GM21390 (cell line): ENCODE data around the gene RAB6C.
"Not testable (repeated sequence)": the region's sequence is repeated elsewhere in the genome, so short reads cannot be mapped to it uniquely, and the experiment has no call there.

Experiments
- ATAC-seq: cut with Tn5 transposase; IDR thresholded peaks from one replicate; pipeline ENCODE4 v1.9.1; 2021; ENCODE audit not compliant: unreplicated experiment

Gene RAB6C

GRCh38 chr2:129979629-129980155 lies at the start of gene RAB6C:
TSS of gene RAB6C (plus strand) at chr2:129979666. CDS start at chr2:129980116, 450 bp downstream.
- not testable (repeated sequence) for ATAC-seq

DNA sequence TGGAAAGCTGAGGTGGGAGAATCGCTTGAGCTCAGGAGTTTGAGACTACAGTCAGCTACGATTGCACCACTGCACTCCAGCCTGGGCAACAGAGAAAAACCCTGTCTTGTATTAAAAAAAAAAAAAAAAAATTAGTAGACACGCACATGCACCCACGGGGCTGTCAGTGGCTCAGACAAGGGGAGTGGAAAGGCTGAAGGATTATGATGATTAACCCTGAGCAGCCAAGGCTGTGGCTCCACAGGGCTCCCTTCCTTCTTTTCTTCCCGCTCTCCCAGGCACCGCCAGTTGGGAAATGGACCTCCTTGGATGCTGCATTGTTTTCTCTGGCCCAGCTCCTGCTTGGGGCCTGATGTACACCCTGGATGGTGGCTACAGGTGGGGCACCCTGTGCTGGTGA lies 49.0 kb upstream of the RAB6C start:
- no peak for ATAC-seq

DNA sequence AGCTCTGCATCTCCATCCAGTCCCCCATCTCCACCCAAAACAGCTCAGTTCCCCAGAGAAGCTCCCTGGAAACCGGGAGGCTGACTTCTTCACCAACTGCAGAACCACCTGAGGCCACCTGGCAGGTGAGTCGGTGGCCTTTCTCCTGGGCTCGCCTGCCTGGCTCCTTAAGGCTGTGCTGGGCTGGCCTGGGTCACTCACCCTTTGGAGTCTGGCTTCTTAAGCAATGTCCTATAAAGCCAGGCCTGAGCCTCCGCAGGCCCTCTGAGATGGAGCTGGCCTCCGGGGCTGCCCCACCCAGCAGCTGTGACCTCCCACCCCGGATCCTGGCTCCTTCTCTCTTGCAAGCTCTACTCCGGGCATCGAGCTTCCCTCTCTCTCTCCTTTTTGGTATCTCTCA lies 46.1 kb upstream of the RAB6C start:
- ATAC-seq, result not testable (repeated sequence)

DNA sequence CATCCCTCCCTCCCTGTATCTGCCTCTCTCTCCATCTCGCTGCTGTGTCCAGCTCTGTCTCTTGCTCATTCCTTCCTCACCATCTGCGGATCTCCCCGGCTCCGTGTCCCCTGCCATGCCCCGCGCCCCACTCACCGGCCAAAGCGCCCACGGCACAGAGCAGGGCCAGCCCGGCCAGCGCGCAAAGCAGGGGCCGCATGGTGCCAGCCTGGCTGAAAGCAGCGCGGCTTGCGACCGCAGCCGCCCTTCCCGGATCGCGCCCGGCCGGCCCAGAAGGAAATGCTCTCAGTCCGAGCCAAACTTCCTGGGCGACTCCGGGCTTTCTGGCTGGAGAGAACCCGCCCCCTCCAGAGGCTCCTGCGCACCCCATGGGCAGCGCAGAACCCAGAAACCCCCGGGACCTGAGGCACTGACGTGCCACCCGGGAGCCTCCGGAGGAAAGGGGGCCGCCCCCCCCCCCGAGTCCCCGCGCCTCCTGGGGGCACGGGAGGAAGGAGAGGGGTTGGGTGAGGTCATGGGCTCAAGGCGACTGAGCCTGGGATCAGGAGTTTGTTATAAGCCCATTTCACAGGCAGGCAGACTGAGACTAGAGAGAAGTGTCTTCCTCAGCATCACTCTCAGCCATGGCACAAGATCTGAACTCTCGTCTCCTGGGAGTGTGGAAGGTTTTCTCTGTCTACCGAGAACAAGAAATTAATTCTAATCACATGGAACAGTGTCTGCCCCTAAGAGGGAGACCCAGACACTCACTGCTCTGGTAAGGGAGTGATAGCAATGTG lies 45.2 kb upstream of the RAB6C start:
- no peak for ATAC-seq

DNA sequence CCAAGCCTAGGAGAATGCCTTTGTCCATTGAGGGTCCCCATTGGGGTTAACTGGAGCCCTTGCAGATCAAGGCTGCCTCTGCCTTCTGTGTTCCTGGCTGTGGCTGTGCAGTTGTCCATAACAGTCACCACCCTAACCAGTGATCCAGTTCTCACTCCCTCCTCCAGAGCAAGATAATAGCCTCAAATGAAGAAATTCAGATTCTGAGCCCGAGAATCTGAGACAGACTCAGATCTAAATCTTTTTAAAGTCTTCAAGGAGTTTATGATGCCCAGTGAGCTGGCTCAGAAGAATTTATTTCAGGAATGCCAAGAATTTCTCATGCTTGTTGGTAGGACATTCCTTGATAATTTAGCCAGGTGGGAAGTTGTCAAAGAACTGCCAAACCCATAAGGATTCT lies 44.3 kb upstream of the RAB6C start:
- no peak for ATAC-seq

DNA sequence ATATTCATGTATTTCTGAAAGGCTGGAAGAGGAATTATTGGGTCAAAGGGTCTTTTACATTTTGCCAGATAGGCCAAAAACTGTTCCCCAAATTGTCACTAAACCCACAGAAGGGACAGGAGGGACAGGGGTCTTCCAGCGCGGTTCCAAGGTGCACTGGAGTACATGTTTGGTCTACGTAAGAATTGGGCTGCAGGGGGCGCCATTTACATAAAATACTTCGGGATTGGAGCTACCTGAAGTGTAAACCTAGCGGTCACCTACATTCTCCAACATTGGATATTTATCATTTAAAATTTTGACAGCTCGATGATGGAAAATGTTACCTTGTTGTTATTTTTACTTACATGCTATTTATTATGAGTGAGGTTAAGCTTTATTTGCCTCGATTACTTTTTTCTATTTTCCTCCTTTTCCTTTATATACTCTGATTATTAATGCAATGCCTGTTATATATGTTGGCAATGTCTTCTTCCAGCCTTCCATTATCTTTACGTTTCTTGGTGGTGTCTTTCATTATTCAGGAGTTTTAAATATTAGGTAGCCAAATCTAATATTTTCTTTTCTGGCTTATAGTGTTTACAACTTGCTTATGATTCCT lies 43.0 kb upstream of the RAB6C start:
- ATAC-seq, result no peak

- not testable (repeated sequence) for ATAC-seq
These were observed 40.5 kb upstream of the RAB6C start for GRCh38 chr2:129938850-129939471.

- ATAC-seq, result not testable (repeated sequence)
These were observed 36.0 kb upstream of the RAB6C start for GRCh38 chr2:129943456-129943855.

DNA sequence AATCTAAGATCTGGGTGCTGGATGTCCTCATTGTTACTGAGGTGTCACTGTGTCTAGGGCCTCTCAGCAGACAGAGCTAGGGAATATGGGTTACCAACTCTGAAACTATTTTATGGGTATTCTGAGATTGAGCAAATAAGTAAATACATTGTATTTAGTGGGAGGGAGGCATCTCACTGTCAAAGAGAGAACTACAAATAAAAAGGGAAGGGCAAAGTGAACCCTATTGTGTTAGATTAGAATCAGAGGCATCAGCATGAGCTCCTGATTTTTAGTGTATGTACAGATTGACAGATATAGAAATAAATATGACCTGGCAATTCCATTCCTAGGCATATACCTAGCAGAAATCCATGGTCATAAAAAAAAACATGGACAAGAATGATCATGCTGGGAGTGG lies 33.9 kb upstream of the RAB6C start:
- ATAC-seq, result no peak

- ATAC-seq, result not testable (repeated sequence)
These were observed 31.8 kb upstream of the RAB6C start for GRCh38 chr2:129947712-129948111.

DNA sequence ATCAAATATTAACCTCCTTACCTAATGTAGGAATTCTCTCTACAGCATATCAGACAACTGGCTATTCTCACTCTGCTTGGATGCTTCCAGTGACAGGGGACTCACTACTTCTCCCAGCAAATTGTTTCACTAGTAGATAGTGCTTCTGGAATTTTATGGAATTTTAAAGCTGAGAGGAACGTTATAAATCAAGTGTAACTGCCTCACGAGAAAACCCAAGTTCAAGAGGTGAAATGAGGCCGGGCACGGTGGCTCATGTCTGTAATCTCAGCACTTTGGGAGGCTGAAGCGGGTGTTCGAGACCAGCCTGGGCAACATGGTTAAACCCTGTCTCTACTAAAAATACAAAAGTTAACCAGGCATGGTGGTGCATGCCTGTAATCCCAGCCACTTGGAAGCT lies 23.3 kb upstream of the RAB6C start:
- not testable (repeated sequence) for ATAC-seq

DNA sequence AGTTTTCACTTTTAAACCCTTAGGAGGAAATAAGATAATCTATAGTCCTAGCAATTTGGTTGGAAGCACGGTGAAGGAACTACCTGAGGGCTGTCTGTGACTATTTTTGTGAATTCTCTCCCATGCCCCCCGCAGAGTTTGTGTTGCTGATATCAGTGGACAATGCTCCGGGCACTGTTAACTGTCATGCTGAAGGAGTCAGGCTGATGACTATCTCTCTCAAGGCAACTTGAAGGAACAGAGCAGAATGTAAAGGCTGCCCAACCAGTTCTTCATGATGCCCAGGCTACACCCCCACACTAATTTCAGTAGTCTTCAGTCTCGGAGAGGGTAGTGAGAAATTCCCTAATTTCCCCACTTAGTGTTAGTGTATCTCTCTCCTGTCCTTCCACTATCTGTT lies 21.6 kb upstream of the RAB6C start:
- ATAC-seq, result no peak

GRCh38 chr2:129958736-129959135 lies 20.7 kb upstream of the RAB6C start:
- ATAC-seq, result not testable (repeated sequence)

GRCh38 chr2:129968605-129969004 lies 10.9 kb upstream of the RAB6C start:
- not testable (repeated sequence) for ATAC-seq

GRCh38 chr2:129975016-129975774 lies 4.3 kb upstream of the RAB6C start:
- ATAC-seq, result no peak

DNA sequence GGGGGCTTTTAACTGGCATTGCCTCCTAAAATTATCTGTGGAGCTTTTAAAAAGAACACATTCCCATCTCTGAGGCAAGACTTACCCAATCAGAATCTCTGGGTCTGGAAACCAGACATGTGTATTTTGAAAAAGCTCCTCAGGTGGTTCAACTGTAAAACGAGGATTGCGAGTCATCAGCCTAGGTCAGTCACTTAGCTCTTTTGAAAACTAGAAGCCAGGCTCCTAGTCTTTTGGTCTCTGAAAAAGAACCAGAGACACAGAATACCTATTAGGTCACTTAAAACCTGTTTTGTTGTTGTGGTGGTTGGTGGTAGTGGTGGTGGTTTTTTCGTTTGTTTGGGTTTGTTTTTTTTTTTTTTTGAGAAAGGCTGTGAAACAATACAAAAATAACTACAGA lies 2.5 kb upstream of the RAB6C start:
- ATAC-seq, result not testable (repeated sequence)

DNA sequence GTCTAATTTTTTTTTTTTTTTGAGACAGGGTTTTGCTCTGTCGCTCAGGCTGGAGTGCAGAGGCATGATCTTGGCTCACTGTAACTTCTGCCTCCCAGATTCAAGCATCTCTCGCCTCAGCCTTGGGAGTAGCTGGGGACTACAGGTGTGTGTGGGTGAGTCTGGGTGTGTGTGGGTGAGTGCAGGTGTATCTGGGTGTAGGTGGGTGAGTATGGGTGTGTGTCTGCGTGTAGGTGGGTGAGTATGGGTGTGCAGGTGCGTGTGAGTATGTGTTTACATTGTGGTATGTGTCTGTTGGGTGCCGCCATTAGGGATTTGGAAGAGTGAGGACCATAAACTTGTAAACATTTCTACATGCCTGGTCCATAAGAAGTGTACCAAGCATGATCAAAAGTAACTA lies 1.5 kb upstream of the RAB6C start:
- no peak for ATAC-seq

DNA sequence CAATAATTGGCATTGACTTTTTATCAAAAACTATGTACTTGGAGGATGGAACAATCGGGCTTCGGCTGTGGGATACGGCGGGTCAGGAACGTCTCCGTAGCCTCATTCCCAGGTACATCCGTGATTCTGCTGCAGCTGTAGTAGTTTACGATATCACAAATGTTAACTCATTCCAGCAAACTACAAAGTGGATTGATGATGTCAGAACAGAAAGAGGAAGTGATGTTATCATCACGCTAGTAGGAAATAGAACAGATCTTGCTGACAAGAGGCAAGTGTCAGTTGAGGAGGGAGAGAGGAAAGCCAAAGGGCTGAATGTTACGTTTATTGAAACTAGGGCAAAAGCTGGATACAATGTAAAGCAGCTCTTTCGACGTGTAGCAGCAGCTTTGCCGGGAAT lies 780 bp downstream of the RAB6C start:
- not testable (repeated sequence) for ATAC-seq

- ATAC-seq, result not testable (repeated sequence)
These were observed 2.2 kb downstream of the RAB6C start for GRCh38 chr2:129981689-129982088.

DNA sequence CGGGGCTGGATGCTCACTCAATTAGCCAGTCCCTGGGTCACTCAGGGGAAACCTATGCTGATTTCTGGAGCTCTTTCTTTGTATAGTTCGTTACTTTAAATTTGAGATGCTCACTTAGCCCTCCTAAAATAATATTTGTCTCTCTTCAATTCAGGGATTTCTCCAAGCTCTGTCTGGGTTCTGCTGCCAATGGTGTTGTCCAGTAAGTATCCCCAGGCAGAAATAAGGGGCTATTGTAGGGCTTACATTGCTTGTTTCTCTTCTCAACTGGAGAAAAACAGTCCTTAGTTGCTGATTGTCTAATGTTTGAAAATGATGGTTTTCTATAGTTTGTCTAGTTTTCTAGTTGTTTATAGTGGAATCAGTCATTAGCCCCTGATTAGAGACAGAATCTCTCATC lies 5.0 kb downstream of the RAB6C start:
- no peak for ATAC-seq

GRCh38 chr2:129992415-129993006 lies 13.0 kb downstream of the RAB6C start:
- not testable (repeated sequence) for ATAC-seq
